ENCODE measurements around the gene NFX1. TPM values are rescaled to one million over a fixed set of nuclear protein-coding genes. Genes with fewer than 3 reads are reported as not detected.

Gene NFX1
- total RNA-seq, 3 donors from 2014 or later = 35.9 to 44.4 (median 39.5) TPM

DNA sequence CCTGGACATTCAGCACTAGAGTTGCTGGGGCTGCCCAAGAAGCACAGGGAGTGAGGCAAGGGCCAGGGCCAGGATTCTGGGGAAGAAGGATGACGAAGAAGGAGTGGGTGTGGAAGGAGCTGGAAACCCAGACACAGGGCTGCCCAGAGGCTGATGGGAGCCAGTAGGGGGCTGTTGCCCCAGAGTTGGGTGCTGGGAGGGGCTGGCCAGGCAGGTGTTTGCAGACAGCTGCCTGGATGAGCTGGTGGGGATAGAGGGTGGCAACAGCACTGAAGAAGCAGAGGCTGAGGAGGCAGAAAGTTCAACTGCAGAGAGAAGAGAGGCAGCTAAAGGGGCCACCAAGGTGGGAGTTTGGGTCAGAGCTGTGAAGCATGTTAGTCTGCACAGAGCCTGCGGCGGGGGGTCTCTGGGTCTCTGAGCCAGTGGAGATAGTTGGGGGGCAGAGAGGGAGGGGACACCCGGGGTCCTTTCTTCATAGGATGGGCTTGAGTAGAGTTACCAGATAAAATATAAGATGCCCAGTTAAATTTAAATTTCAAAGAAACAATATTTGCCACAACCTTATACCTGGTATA lies 114.6 kb downstream of the NFX1 start:
- TF ChIP-seq, protein P1, sequence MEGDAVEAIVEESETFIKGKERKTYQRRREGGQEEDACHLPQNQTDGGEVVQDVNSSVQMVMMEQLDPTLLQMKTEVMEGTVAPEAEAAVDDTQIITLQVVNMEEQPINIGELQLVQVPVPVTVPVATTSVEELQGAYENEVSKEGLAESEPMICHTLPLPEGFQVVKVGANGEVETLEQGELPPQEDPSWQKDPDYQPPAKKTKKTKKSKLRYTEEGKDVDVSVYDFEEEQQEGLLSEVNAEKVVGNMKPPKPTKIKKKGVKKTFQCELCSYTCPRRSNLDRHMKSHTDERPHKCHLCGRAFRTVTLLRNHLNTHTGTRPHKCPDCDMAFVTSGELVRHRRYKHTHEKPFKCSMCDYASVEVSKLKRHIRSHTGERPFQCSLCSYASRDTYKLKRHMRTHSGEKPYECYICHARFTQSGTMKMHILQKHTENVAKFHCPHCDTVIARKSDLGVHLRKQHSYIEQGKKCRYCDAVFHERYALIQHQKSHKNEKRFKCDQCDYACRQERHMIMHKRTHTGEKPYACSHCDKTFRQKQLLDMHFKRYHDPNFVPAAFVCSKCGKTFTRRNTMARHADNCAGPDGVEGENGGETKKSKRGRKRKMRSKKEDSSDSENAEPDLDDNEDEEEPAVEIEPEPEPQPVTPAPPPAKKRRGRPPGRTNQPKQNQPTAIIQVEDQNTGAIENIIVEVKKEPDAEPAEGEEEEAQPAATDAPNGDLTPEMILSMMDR (IDR thresholded peaks at IDR 0.05) = no peak
- intact Hi-C loops (cut with DNase I, micrococcal nuclease) = no loop called here

GRCh38 chr9:33407061-33407460 lies 116.7 kb downstream of the NFX1 start:
- no peak overlapping the region for H3K4me3 ChIP-seq
- no peaks in the 10 kb centered on the region for H3K9me3 ChIP-seq
- TF ChIP-seq, protein P1 (IDR thresholded peaks at IDR 0.05) = no peak
- DNase-seq (no peak), ATAC-seq (no peak)
- no peaks in the 10 kb centered on the region for H3K36me3 ChIP-seq (ENCODE audit: low read depth)
- intact Hi-C loops (cut with DNase I, micrococcal nuclease) = no loop called here
- no peaks in the 10 kb centered on the region for H3K4me1 ChIP-seq (ENCODE audit: low read depth)

More for the DNA sequence above, 114.6 kb downstream of the NFX1 start:
- ATAC-seq (no peak), DNase-seq (no peak)
- Histone ChIP-seq H3K4me3 (no peak overlapping the region), H3K9me3 (no peaks in the 10 kb centered on the region), H3K36me3 (ENCODE audit: low read depth) (no peaks in the 10 kb centered on the region), H3K4me1 (ENCODE audit: low read depth) (no peaks in the 10 kb centered on the region)

- Histone ChIP-seq H3K4me1 (ENCODE audit: low read depth) (no peaks in the 10 kb centered on the region), H3K36me3 (ENCODE audit: low read depth) (no peaks in the 10 kb centered on the region), H3K4me3 (no peak overlapping the region), H3K9me3 (no peaks in the 10 kb centered on the region)
- intact Hi-C loops (cut with DNase I, micrococcal nuclease) = no loop called here
- TF ChIP-seq, protein P1 (IDR thresholded peaks at IDR 0.05) = no peak
- DNase-seq (no peak), ATAC-seq (no peak)
Measured at GRCh38 chr9:33408087-33408486, 117.8 kb downstream of the NFX1 start.

DNA sequence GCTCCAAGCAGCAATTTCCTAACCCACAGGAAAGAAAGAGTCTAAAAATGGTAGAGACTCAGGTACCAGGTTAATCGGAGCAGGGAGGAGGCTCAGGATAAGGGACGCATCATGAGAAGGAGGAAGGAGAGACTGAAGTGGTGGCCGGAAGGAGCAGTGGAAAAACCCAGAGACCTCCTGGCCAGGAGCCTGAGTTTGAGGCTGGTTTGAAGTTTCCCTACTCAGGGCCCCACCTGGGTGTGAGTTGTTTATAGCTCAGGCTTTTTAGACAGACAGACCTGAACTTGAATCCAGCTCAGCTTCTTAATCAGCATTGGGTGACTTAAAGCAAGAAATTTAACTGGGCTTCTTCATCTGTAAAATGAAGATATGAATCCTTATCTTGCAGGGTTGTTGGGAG lies 124.0 kb downstream of the NFX1 start:
- TF ChIP-seq, protein P1 (IDR thresholded peaks at IDR 0.05) = no peak
- no peaks in the 10 kb centered on the region for H3K36me3 ChIP-seq (ENCODE audit: low read depth)
- ATAC-seq (no peak), DNase-seq (no peak)
- intact Hi-C loops (cut with DNase I, micrococcal nuclease) = no loop called here
- H3K9me3 ChIP-seq = no peaks in the 10 kb centered on the region
- peaks cover 14% of the 10 kb centered on the region for H3K4me1 ChIP-seq (ENCODE audit: low read depth)
- no peak overlapping the region for H3K4me3 ChIP-seq

- Histone ChIP-seq H3K9me3 (no peaks in the 10 kb centered on the region), H3K36me3 (ENCODE audit: low read depth) (no peaks in the 10 kb centered on the region), H3K4me3 (no peak overlapping the region), H3K4me1 (ENCODE audit: low read depth) (peaks cover 14% of the 10 kb centered on the region)
- TF ChIP-seq, protein P1 (IDR thresholded peaks at IDR 0.05) = no peak
- ATAC-seq (peak; percentile 5), DNase-seq (peak; percentile 24 to 62 (median 49))
- intact Hi-C loops (cut with DNase I, micrococcal nuclease) = no loop called here
Measured at GRCh38 chr9:33414889-33415500, 124.7 kb downstream of the NFX1 start.

All from mucosa of descending colon (tissue), 3 donors.